ENCODE data around the gene ARHGAP6.
"Not testable (repeated sequence)": the region's sequence is repeated elsewhere in the genome, so short reads cannot be mapped to it uniquely, and the experiment has no call there.

Gene ARHGAP6

GRCh38 chrX:11655282-11656015 lies 10.3 kb downstream of the ARHGAP6 start:
- DNase-seq: no peak
- in situ Hi-C loops (cut with HindIII; ENCODE audit: low pct_ligation_motif_present, low pct_unique_long_range_greater_than_20kb, low sequenced_read_pairs): no loop called here

GRCh38 chrX:11648705-11649519 lies 16.8 kb downstream of the ARHGAP6 start:
- no peak for DNase-seq
- in situ Hi-C loops (cut with HindIII; ENCODE audit: low pct_ligation_motif_present, low pct_unique_long_range_greater_than_20kb, low sequenced_read_pairs): no loop called here

GRCh38 chrX:11647138-11647537 lies 18.6 kb downstream of the ARHGAP6 start:
- DNase-seq: no peak
- in situ Hi-C loops (cut with HindIII; ENCODE audit: low pct_ligation_motif_present, low pct_unique_long_range_greater_than_20kb, low sequenced_read_pairs): no loop called here

GRCh38 chrX:11641349-11642065 lies 24.2 kb downstream of the ARHGAP6 start:
- DNase-seq: no peak
- in situ Hi-C loops (cut with HindIII; ENCODE audit: low pct_ligation_motif_present, low pct_unique_long_range_greater_than_20kb, low sequenced_read_pairs): no loop called here

- in situ Hi-C loops (cut with HindIII; ENCODE audit: low pct_ligation_motif_present, low pct_unique_long_range_greater_than_20kb, low sequenced_read_pairs): no loop called here
Measured at GRCh38 chrX:11640089-11640488, 25.6 kb downstream of the ARHGAP6 start.

GRCh38 chrX:11632732-11633131 lies 33.0 kb downstream of the ARHGAP6 start:
- in situ Hi-C loops (cut with HindIII; ENCODE audit: low pct_ligation_motif_present, low pct_unique_long_range_greater_than_20kb, low sequenced_read_pairs): no loop called here
- no peak for DNase-seq

More at GRCh38 chrX:11640089-11640488, 25.6 kb downstream of the ARHGAP6 start:
- no peak for DNase-seq

- no peak for DNase-seq
- in situ Hi-C loops (cut with HindIII; ENCODE audit: low pct_ligation_motif_present, low pct_unique_long_range_greater_than_20kb, low sequenced_read_pairs): no loop called here
Measured at GRCh38 chrX:11629593-11630211, 36.0 kb downstream of the ARHGAP6 start.

GRCh38 chrX:11628399-11628798 lies 37.3 kb downstream of the ARHGAP6 start:
- no peak for DNase-seq
- in situ Hi-C loops (cut with HindIII; ENCODE audit: low pct_ligation_motif_present, low pct_unique_long_range_greater_than_20kb, low sequenced_read_pairs): no loop called here

GRCh38 chrX:11626351-11626750 lies 39.4 kb downstream of the ARHGAP6 start:
- no peak for DNase-seq
- in situ Hi-C loops (cut with HindIII; ENCODE audit: low pct_ligation_motif_present, low pct_unique_long_range_greater_than_20kb, low sequenced_read_pairs): no loop called here

- DNase-seq: no peak
- in situ Hi-C loops (cut with HindIII; ENCODE audit: low pct_ligation_motif_present, low pct_unique_long_range_greater_than_20kb, low sequenced_read_pairs): no loop called here
Measured at GRCh38 chrX:11619441-11619840, 46.3 kb downstream of the ARHGAP6 start.

GRCh38 chrX:11614253-11614652 lies 51.5 kb downstream of the ARHGAP6 start:
- in situ Hi-C loops (cut with HindIII; ENCODE audit: low pct_ligation_motif_present, low pct_unique_long_range_greater_than_20kb, low sequenced_read_pairs); DNase-seq: not testable (repeated sequence)

- in situ Hi-C loops (cut with HindIII; ENCODE audit: low pct_ligation_motif_present, low pct_unique_long_range_greater_than_20kb, low sequenced_read_pairs): no loop called here
- no peak for DNase-seq
Measured at GRCh38 chrX:11611965-11612364, 53.8 kb downstream of the ARHGAP6 start.

GRCh38 chrX:11611161-11611560 lies 54.6 kb downstream of the ARHGAP6 start:
- DNase-seq: no peak
- in situ Hi-C loops (cut with HindIII; ENCODE audit: low pct_ligation_motif_present, low pct_unique_long_range_greater_than_20kb, low sequenced_read_pairs): no loop called here

- DNase-seq: no peak
- in situ Hi-C loops (cut with HindIII; ENCODE audit: low pct_ligation_motif_present, low pct_unique_long_range_greater_than_20kb, low sequenced_read_pairs): no loop called here
Measured at GRCh38 chrX:11609109-11609508, 56.6 kb downstream of the ARHGAP6 start.

- in situ Hi-C loops (cut with HindIII; ENCODE audit: low pct_ligation_motif_present, low pct_unique_long_range_greater_than_20kb, low sequenced_read_pairs): no loop called here
- DNase-seq: no peak
Measured at GRCh38 chrX:11606408-11606807, 59.3 kb downstream of the ARHGAP6 start.

- no peak for DNase-seq
- in situ Hi-C loops (cut with HindIII; ENCODE audit: low pct_ligation_motif_present, low pct_unique_long_range_greater_than_20kb, low sequenced_read_pairs): no loop called here
Measured at GRCh38 chrX:11600578-11600977, 65.1 kb downstream of the ARHGAP6 start.

GRCh38 chrX:11597479-11597878 lies 68.2 kb downstream of the ARHGAP6 start:
- no peak for DNase-seq
- in situ Hi-C loops (cut with HindIII; ENCODE audit: low pct_ligation_motif_present, low pct_unique_long_range_greater_than_20kb, low sequenced_read_pairs): no loop called here

- DNase-seq: no peak
- in situ Hi-C loops (cut with HindIII; ENCODE audit: low pct_ligation_motif_present, low pct_unique_long_range_greater_than_20kb, low sequenced_read_pairs): no loop called here
Measured at GRCh38 chrX:11591723-11592346, 73.9 kb downstream of the ARHGAP6 start.

Data from ACHN (cell line).